ENCODE results near the gene CBX4. TPM values are rescaled to one million over a fixed set of nuclear protein-coding genes. Genes with fewer than 3 reads are reported as not detected.

The CBX4 gene
- total and polyA plus RNA-seq, 2 of the 13 experiments (the other 11 are each of a cell fraction or from before 2014, with no cell fraction given): 25.8 to 50.8 TPM

GRCh38 chr17:79796763-79797491, 42.3 kb downstream of the CBX4 start, which contains the start of gene CBX8 (continued):
- TF ChIP-seq, protein P1, sequence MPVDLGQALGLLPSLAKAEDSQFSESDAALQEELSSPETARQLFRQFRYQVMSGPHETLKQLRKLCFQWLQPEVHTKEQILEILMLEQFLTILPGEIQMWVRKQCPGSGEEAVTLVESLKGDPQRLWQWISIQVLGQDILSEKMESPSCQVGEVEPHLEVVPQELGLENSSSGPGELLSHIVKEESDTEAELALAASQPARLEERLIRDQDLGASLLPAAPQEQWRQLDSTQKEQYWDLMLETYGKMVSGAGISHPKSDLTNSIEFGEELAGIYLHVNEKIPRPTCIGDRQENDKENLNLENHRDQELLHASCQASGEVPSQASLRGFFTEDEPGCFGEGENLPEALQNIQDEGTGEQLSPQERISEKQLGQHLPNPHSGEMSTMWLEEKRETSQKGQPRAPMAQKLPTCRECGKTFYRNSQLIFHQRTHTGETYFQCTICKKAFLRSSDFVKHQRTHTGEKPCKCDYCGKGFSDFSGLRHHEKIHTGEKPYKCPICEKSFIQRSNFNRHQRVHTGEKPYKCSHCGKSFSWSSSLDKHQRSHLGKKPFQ (CRISPR knock-in tag; IDR thresholded peaks at IDR 0.05; ENCODE audit: insufficient replicate concordance): no peak
- peak; percentile 58; the same call in 1 of the 2 replicates for TF ChIP-seq KLF12 (CRISPR knock-in tag; IDR thresholded peaks at IDR 0.05; ENCODE audit: borderline replicate concordance)
- no peak for TF ChIP-seq NCOA5 (CRISPR knock-in tag; IDR thresholded peaks at IDR 0.05)
- peak; percentile 85 for TF ChIP-seq RFX3 (CRISPR knock-in tag; IDR thresholded peaks at IDR 0.05)
- TF ChIP-seq KLF15 (CRISPR knock-in tag; IDR thresholded peaks at IDR 0.05; ENCODE audit: borderline replicate concordance): 0 out of 2 replicates have a peak, but pooled peaks have one; percentile 23
- TF ChIP-seq YEATS4 (CRISPR knock-in tag; IDR thresholded peaks at IDR 0.05; ENCODE audit: borderline replicate concordance): peak; percentile 85
- TF ChIP-seq ZNF30 (CRISPR knock-in tag; IDR thresholded peaks at IDR 0.05): no peak
- TF ChIP-seq IKZF4 (CRISPR knock-in tag; IDR thresholded peaks at IDR 0.05; ENCODE audit: borderline replicate concordance, low read depth, not compliant biosample characterization): no peak
- peak; percentile 45; the same call in 1 of the 2 replicates for TF ChIP-seq SMYD3 (CRISPR knock-in tag; IDR thresholded peaks at IDR 0.05)
- TF ChIP-seq TAF15 (IDR thresholded peaks at IDR 0.05; ENCODE audit: low read depth, low read length, poor library complexity, severe bottlenecking): no peak
- TF ChIP-seq ZNF816 (CRISPR knock-in tag; IDR thresholded peaks at IDR 0.05; ENCODE audit: borderline replicate concordance): peak; percentile 54; the same call in 1 of the 2 replicates
- no peak for TF ChIP-seq RBAK (CRISPR knock-in tag; IDR thresholded peaks at IDR 0.05)
- peak; percentile 41; the same call in 1 of the 2 replicates for TF ChIP-seq ARNT2 (CRISPR knock-in tag; IDR thresholded peaks at IDR 0.05; ENCODE audit: low read depth)
- TF ChIP-seq, protein P2, sequence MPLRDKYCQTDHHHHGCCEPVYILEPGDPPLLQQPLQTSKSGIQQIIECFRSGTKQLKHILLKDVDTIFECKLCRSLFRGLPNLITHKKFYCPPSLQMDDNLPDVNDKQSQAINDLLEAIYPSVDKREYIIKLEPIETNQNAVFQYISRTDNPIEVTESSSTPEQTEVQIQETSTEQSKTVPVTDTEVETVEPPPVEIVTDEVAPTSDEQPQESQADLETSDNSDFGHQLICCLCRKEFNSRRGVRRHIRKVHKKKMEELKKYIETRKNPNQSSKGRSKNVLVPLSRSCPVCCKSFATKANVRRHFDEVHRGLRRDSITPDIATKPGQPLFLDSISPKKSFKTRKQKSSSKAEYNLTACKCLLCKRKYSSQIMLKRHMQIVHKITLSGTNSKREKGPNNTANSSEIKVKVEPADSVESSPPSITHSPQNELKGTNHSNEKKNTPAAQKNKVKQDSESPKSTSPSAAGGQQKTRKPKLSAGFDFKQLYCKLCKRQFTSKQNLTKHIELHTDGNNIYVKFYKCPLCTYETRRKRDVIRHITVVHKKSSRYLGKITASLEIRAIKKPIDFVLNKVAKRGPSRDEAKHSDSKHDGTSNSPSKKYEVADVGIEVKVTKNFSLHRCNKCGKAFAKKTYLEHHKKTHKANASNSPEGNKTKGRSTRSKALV (CRISPR knock-in tag; IDR thresholded peaks at IDR 0.05): peak; percentile 8; the same call in 1 of the 2 replicates
- TF ChIP-seq ZKSCAN5 (CRISPR knock-in tag; IDR thresholded peaks at IDR 0.05): no peak
- TF ChIP-seq, protein P3, sequence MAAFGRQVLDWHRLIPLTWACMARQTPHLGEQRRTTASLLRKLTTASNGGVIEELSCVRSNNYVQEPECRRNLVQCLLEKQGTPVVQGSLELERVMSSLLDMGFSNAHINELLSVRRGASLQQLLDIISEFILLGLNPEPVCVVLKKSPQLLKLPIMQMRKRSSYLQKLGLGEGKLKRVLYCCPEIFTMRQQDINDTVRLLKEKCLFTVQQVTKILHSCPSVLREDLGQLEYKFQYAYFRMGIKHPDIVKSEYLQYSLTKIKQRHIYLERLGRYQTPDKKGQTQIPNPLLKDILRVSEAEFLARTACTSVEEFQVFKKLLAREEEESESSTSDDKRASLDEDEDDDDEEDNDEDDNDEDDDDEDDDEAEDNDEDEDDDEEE (CRISPR knock-in tag; IDR thresholded peaks at IDR 0.05): no peak
- no peak for TF ChIP-seq FLYWCH1 (CRISPR knock-in tag; IDR thresholded peaks at IDR 0.05)
- TF ChIP-seq TBX2 (CRISPR knock-in tag; IDR thresholded peaks at IDR 0.05; ENCODE audit: borderline replicate concordance): peak; percentile 59; the same call in 1 of the 2 replicates
- TF ChIP-seq ZNF143 (CRISPR knock-in tag; IDR thresholded peaks at IDR 0.05): peak; percentile 32; the same call in 1 of the 2 replicates
- 0 out of 2 replicates have a peak, but pooled peaks have one; percentile 28 for TF ChIP-seq ZSCAN9 (CRISPR knock-in tag; IDR thresholded peaks at IDR 0.05; ENCODE audit: borderline replicate concordance)
- TF ChIP-seq, protein P4, sequence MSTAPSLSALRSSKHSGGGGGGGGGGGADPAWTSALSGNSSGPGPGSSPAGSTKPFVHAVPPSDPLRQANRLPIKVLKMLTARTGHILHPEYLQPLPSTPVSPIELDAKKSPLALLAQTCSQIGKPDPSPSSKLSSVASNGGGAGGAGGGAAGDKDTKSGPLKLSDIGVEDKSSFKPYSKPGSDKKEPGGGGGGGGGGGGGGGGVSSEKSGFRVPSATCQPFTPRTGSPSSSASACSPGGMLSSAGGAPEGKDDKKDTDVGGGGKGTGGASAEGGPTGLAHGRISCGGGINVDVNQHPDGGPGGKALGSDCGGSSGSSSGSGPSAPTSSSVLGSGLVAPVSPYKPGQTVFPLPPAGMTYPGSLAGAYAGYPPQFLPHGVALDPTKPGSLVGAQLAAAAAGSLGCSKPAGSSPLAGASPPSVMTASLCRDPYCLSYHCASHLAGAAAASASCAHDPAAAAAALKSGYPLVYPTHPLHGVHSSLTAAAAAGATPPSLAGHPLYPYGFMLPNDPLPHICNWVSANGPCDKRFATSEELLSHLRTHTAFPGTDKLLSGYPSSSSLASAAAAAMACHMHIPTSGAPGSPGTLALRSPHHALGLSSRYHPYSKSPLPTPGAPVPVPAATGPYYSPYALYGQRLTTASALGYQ (CRISPR knock-in tag; IDR thresholded peaks at IDR 0.05): peak; percentile 52; the same call in 1 of the 2 replicates
- TF ChIP-seq RAD21 (CRISPR knock-in tag; IDR thresholded peaks at IDR 0.05): peak; percentile 74
- TF ChIP-seq TCF7 (IDR thresholded peaks at IDR 0.05; ENCODE audit: low read depth): no peak
